ENCODE data around the gene GRPR.

The GRPR gene

GRCh38 chrX:16119353-16120220, 3.8 kb upstream of the GRPR start:
- Mint-ChIP-seq H3K36me3 (no peaks in the 10 kb centered on the region), H3K9me3 (peaks cover 4% of the 10 kb centered on the region), H3K4me1 (peaks cover 29% of the 10 kb centered on the region), H3K4me3 (peak overlapping the region; percentile 17), H3K27ac (peak overlapping the region; percentile 72), H3K27me3 (no peaks in the 10 kb centered on the region)
- peak; percentile 94 for ATAC-seq

- ATAC-seq, result no peak
- H3K4me1 Mint-ChIP-seq, result peaks cover 24% of the 10 kb centered on the region
- H3K4me3 Mint-ChIP-seq, result no peak overlapping the region
- H3K27ac Mint-ChIP-seq, result peak overlapping the region; percentile 72
- no peaks in the 10 kb centered on the region for H3K36me3 Mint-ChIP-seq
- peaks cover 4% of the 10 kb centered on the region for H3K9me3 Mint-ChIP-seq
- no peaks in the 10 kb centered on the region for H3K27me3 Mint-ChIP-seq
Measured at GRCh38 chrX:16120431-16120830, 2.9 kb upstream of the GRPR start.

GRCh38 chrX:16124201-16124600, 836 bp downstream of the GRPR start:
- ATAC-seq, result no peak
- H3K4me3 Mint-ChIP-seq, result no peak overlapping the region

GRCh38 chrX:16125520-16126149, 2.3 kb downstream of the GRPR start:
- Mint-ChIP-seq H3K27me3 (no peaks in the 10 kb centered on the region), H3K36me3 (no peaks in the 10 kb centered on the region), H3K4me3 (no peak overlapping the region), H3K27ac (no peak overlapping the region), H3K9me3 (no peaks in the 10 kb centered on the region), H3K4me1 (peaks cover 6% of the 10 kb centered on the region)
- ATAC-seq, result no peak

More at GRCh38 chrX:16124201-16124600, 836 bp downstream of the GRPR start:
- H3K27ac Mint-ChIP-seq, result no peak overlapping the region
- no peaks in the 10 kb centered on the region for H3K36me3 Mint-ChIP-seq
- H3K27me3 Mint-ChIP-seq, result no peaks in the 10 kb centered on the region
- H3K4me1 Mint-ChIP-seq, result peaks cover 19% of the 10 kb centered on the region
- peaks cover under 1% of the 10 kb centered on the region for H3K9me3 Mint-ChIP-seq

- no peak for ATAC-seq
- Mint-ChIP-seq H3K9me3 (no peaks in the 10 kb centered on the region), H3K27me3 (peaks cover 8% of the 10 kb centered on the region), H3K4me1 (no peaks in the 10 kb centered on the region), H3K36me3 (no peaks in the 10 kb centered on the region), H3K27ac (no peak overlapping the region), H3K4me3 (no peak overlapping the region)
Measured at GRCh38 chrX:16130707-16131106, 7.3 kb downstream of the GRPR start.

GRCh38 chrX:16134936-16135335, 11.6 kb downstream of the GRPR start:
- ATAC-seq, result no peak
- H3K27me3 Mint-ChIP-seq, result peaks cover 8% of the 10 kb centered on the region
- peaks cover 13% of the 10 kb centered on the region for H3K4me1 Mint-ChIP-seq

GRCh38 chrX:16136080-16136479, 12.7 kb downstream of the GRPR start:
- Mint-ChIP-seq H3K36me3 (no peaks in the 10 kb centered on the region), H3K4me3 (no peak overlapping the region), H3K9me3 (no peaks in the 10 kb centered on the region), H3K27ac (no peak overlapping the region), H3K4me1 (peaks cover 13% of the 10 kb centered on the region), H3K27me3 (peaks cover 8% of the 10 kb centered on the region)
- ATAC-seq, result no peak

More at GRCh38 chrX:16134936-16135335, 11.6 kb downstream of the GRPR start:
- Mint-ChIP-seq H3K27ac (no peak overlapping the region), H3K36me3 (no peaks in the 10 kb centered on the region), H3K9me3 (no peaks in the 10 kb centered on the region), H3K4me3 (no peak overlapping the region)

- H3K4me1 Mint-ChIP-seq, result peaks cover 13% of the 10 kb centered on the region
- H3K9me3 Mint-ChIP-seq, result no peaks in the 10 kb centered on the region
- no peaks in the 10 kb centered on the region for H3K36me3 Mint-ChIP-seq
- peak; percentile 72 for ATAC-seq
- no peak overlapping the region for H3K4me3 Mint-ChIP-seq
- H3K27ac Mint-ChIP-seq, result no peak overlapping the region
- H3K27me3 Mint-ChIP-seq, result peaks cover 10% of the 10 kb centered on the region
Measured at GRCh38 chrX:16137416-16138107, 14.2 kb downstream of the GRPR start.

GRCh38 chrX:16138108-16138427, 14.7 kb downstream of the GRPR start:
- Mint-ChIP-seq H3K36me3 (no peaks in the 10 kb centered on the region), H3K4me3 (no peak overlapping the region), H3K4me1 (peaks cover 13% of the 10 kb centered on the region), H3K27ac (no peak overlapping the region), H3K9me3 (no peaks in the 10 kb centered on the region), H3K27me3 (peaks cover 15% of the 10 kb centered on the region)
- no peak for ATAC-seq

- peaks cover 13% of the 10 kb centered on the region for H3K27me3 Mint-ChIP-seq
- no peak for ATAC-seq
- H3K4me1 Mint-ChIP-seq, result peaks cover 13% of the 10 kb centered on the region
- no peak overlapping the region for H3K27ac Mint-ChIP-seq
- peaks cover 4% of the 10 kb centered on the region for H3K9me3 Mint-ChIP-seq
- H3K4me3 Mint-ChIP-seq, result no peak overlapping the region
- H3K36me3 Mint-ChIP-seq, result no peaks in the 10 kb centered on the region
Measured at GRCh38 chrX:16140448-16140847, 17.1 kb downstream of the GRPR start.

GRCh38 chrX:16140983-16141382, 17.6 kb downstream of the GRPR start:
- Mint-ChIP-seq H3K9me3 (peaks cover 4% of the 10 kb centered on the region), H3K4me3 (no peak overlapping the region)

GRCh38 chrX:16141422-16142245, 18.3 kb downstream of the GRPR start:
- Mint-ChIP-seq H3K27me3 (peaks cover 13% of the 10 kb centered on the region), H3K4me3 (no peak overlapping the region), H3K4me1 (peaks cover 13% of the 10 kb centered on the region), H3K27ac (no peak overlapping the region), H3K9me3 (peaks cover 4% of the 10 kb centered on the region), H3K36me3 (no peaks in the 10 kb centered on the region)
- no peak for ATAC-seq

More at GRCh38 chrX:16140983-16141382, 17.6 kb downstream of the GRPR start:
- Mint-ChIP-seq H3K4me1 (peaks cover 13% of the 10 kb centered on the region), H3K27me3 (peaks cover 13% of the 10 kb centered on the region), H3K36me3 (no peaks in the 10 kb centered on the region), H3K27ac (no peak overlapping the region)
- ATAC-seq, result no peak

GRCh38 chrX:16142246-16142558, 18.8 kb downstream of the GRPR start:
- ATAC-seq, result no peak
- Mint-ChIP-seq H3K27me3 (peaks cover 13% of the 10 kb centered on the region), H3K27ac (no peak overlapping the region), H3K4me3 (no peak overlapping the region), H3K9me3 (peaks cover 4% of the 10 kb centered on the region), H3K36me3 (no peaks in the 10 kb centered on the region), H3K4me1 (peaks cover 10% of the 10 kb centered on the region)

- Mint-ChIP-seq H3K27ac (no peak overlapping the region), H3K9me3 (peaks cover 4% of the 10 kb centered on the region), H3K4me3 (no peak overlapping the region), H3K36me3 (no peaks in the 10 kb centered on the region), H3K4me1 (no peaks in the 10 kb centered on the region), H3K27me3 (peaks cover 13% of the 10 kb centered on the region)
- no peak for ATAC-seq
Measured at GRCh38 chrX:16143968-16144367, 20.6 kb downstream of the GRPR start.

- ATAC-seq, result no peak
- H3K27ac Mint-ChIP-seq, result no peak overlapping the region
- H3K4me1 Mint-ChIP-seq, result no peaks in the 10 kb centered on the region
- peaks cover 4% of the 10 kb centered on the region for H3K9me3 Mint-ChIP-seq
- no peaks in the 10 kb centered on the region for H3K36me3 Mint-ChIP-seq
- H3K4me3 Mint-ChIP-seq, result no peak overlapping the region
- peaks cover 13% of the 10 kb centered on the region for H3K27me3 Mint-ChIP-seq
Measured at GRCh38 chrX:16144420-16144819, 21.1 kb downstream of the GRPR start.

Data from stimulated activated memory B cell treated with anti-CD40 and anti-IgM and Interleukin-4, amounts not matched to agents 10 μg/mL and 1 μg/mL and 100 μg/mL, for 72 hours (primary cell).